Activated CD8-positive, alpha-beta T cell treated with anti-CD3 and anti-CD28 coated beads for 36 hours (primary cell): ENCODE data around the gene PLBD1. TPM values are rescaled to one million over a fixed set of nuclear protein-coding genes. Genes with fewer than 3 reads are reported as not detected.

Source experiments
- ATAC-seq: fragments of 200-7000 bp; cut with Tn5 transposase; one replicate; pipeline ENCODE4 v1.10.0; 2021; ENCODE audit warnings: mild to moderate bottlenecking, moderate library complexity
- CTCF ChIA-PET: fragments of 350-600 bp; sonication (Branson Sonifier 250); formaldehyde crosslinking; loops from one replicate; lab custom pipeline; 2021; ENCODE audit warnings: antibody characterized with exemption; lab: Charles Lee
- POLR2A ChIA-PET: fragments of 350-600 bp; sonication (Branson Sonifier 250); formaldehyde crosslinking; loops from one replicate; lab custom pipeline; 2021; ENCODE audit warnings: antibody characterized with exemption; lab: Charles Lee
- DNase-seq: peaks from one replicate; pipeline ENCODE4 v3.0.0-alpha.2; 2020
- H3K27ac Mint-ChIP-seq: one replicate; pipeline ENCODE4 v1.8.0; 2021; ENCODE audit warnings: mild to moderate bottlenecking, mixed read lengths
- H3K27me3 Mint-ChIP-seq: one replicate; pipeline ENCODE4 v1.8.0; 2021; ENCODE audit warnings: mixed read lengths
- H3K36me3 Mint-ChIP-seq: one replicate; pipeline ENCODE4 v1.8.0; 2021; ENCODE audit warnings: low read depth, mixed read lengths
- H3K4me1 Mint-ChIP-seq: one replicate; pipeline ENCODE4 v1.8.0; 2021; ENCODE audit warnings: low read depth, mixed read lengths
- H3K4me3 Mint-ChIP-seq: one replicate; pipeline ENCODE4 v1.8.0; 2021; ENCODE audit warnings: mild to moderate bottlenecking, moderate library complexity, mixed read lengths
- H3K9me3 Mint-ChIP-seq: one replicate; pipeline ENCODE4 v1.8.0; 2021; ENCODE audit warnings: mixed read lengths
- CTCF ChIP-seq: fragments of 200-600 bp; IDR thresholded peaks from one replicate; pipeline ENCODE4 v1.8.0; 2022; ENCODE audit warnings: antibody characterized with exemption, mild to moderate bottlenecking
- intact Hi-C: fragments of 100-400 bp; cut with micrococcal nuclease; formaldehyde crosslinking; loops from one replicate; pipeline ENCODE4 v1.10.0; 2022
- total RNA-seq, 2 experiments: library from RNA; stranded (reverse); gene quantifications; one replicate each; pipeline ENCODE4 v1.2.3, GENCODE V29; 2021

Gene PLBD1
- total RNA-seq, 2 experiments from 2014 or later = 0.14 TPM; not detected in 1

GRCh38 chr12:14514946-14515345, 52.7 kb downstream of the PLBD1 start:
- H3K9me3 Mint-ChIP-seq = no peaks in the 10 kb centered on the region
- H3K27me3 Mint-ChIP-seq = peaks cover 4% of the 10 kb centered on the region
- no peak for DNase-seq
- H3K4me1 Mint-ChIP-seq = no peaks in the 10 kb centered on the region
- POLR2A ChIA-PET = no interaction called here
- no peak overlapping the region for H3K27ac Mint-ChIP-seq
- no peaks in the 10 kb centered on the region for H3K36me3 Mint-ChIP-seq
- no peak for ATAC-seq
- H3K4me3 Mint-ChIP-seq = no peak overlapping the region
- intact Hi-C loops = no loop called here
- CTCF ChIA-PET = interaction anchor here (0.7 kb wide), 1 partner anchor 26 kb away, joined by 3 read pairs; no protein-coding TSS in a partner anchor
- no peak for TF ChIP-seq CTCF

- H3K36me3 Mint-ChIP-seq = no peaks in the 10 kb centered on the region
- CTCF ChIA-PET = interaction anchor here (0.7 kb wide), 1 partner anchor 27 kb away, joined by 3 read pairs; no protein-coding TSS in a partner anchor
- H3K9me3 Mint-ChIP-seq = no peaks in the 10 kb centered on the region
- DNase-seq = peak; percentile 23
- H3K27me3 Mint-ChIP-seq = peaks cover 4% of the 10 kb centered on the region
- H3K27ac Mint-ChIP-seq = no peak overlapping the region
- TF ChIP-seq CTCF = no peak
- H3K4me3 Mint-ChIP-seq = no peak overlapping the region
- POLR2A ChIA-PET = no interaction called here
- intact Hi-C loops = no loop called here
- no peaks in the 10 kb centered on the region for H3K4me1 Mint-ChIP-seq
- no peak for ATAC-seq
Observed at GRCh38 chr12:14514154-14514842, 53.4 kb downstream of the PLBD1 start.

- ATAC-seq (no peak), DNase-seq (no peak)
- no peak overlapping the region for H3K27ac Mint-ChIP-seq
- no peaks in the 10 kb centered on the region for H3K9me3 Mint-ChIP-seq
- H3K27me3 Mint-ChIP-seq = peaks cover 4% of the 10 kb centered on the region
- no peak overlapping the region for H3K4me3 Mint-ChIP-seq
- TF ChIP-seq CTCF = no peak
- ChIA-PET POLR2A (no interaction called here), CTCF (interaction anchor here (1.0 kb wide), 1 partner anchor 50 kb away, joined by 4 read pairs; no protein-coding TSS in a partner anchor)
- no peaks in the 10 kb centered on the region for H3K36me3 Mint-ChIP-seq
- intact Hi-C loops = no loop called here
- H3K4me1 Mint-ChIP-seq = no peaks in the 10 kb centered on the region
Observed at GRCh38 chr12:14510574-14510973, 57.1 kb downstream of the PLBD1 start.

- intact Hi-C loops = no loop called here
- Mint-ChIP-seq H3K4me3 (no peak overlapping the region), H3K27me3 (no peaks in the 10 kb centered on the region), H3K4me1 (peaks cover 3% of the 10 kb centered on the region), H3K9me3 (no peaks in the 10 kb centered on the region), H3K27ac (no peak overlapping the region), H3K36me3 (peaks cover 23% of the 10 kb centered on the region)
- ATAC-seq (no peak), DNase-seq (no peak)
- POLR2A ChIA-PET = no interaction called here
- CTCF ChIA-PET = interaction anchor here (0.8 to 1.9 kb wide), 3 partner anchors 138 to 268 kb away, joined by 3 to 5 read pairs (median 3); no protein-coding TSS in a partner anchor
- TF ChIP-seq CTCF = no peak
Observed at GRCh38 chr12:14505626-14506596, 61.8 kb downstream of the PLBD1 start.
